NCI-H524 (cell line): ENCODE results near the gene PCDHB15.
"Not testable (repeated sequence)": the region's sequence is repeated elsewhere in the genome, so short reads cannot be mapped to it uniquely, and the experiment has no call there.

Source experiments
- DNase-seq, 2 experiments: peaks; one replicate each; lab custom pipeline; 2025; lab: John Stamatoyannopoulos, UW

PCDHB15 gene

DNA sequence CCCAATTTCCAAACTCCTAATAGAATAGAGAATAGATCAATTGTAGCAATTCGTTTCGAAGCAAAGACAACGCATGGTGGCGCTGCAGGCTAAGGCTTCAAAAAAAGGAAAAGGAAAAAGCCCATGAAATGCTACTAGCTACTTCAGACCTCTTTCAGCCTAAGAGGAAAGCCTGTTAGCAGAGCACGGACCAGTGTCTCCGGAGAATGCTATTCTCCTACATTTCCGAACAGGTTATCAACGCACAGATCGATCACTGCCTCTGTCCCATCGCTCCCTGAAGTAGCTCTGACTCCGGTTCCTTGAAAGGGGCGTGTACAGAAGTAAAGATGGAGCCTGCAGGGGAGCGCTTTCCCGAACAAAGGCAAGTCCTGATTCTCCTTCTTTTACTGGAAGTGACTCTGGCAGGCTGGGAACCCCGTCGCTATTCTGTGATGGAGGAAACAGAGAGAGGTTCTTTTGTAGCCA is at the start of gene PCDHB15:
Gene PCDHB15 (plus strand): TSS at position 146 of the 468 bp plus-strand sequence. CDS start 184 bp downstream, at position 330.
- DNase-seq: no peak

- DNase-seq: no peak
Measured at GRCh38 chr5:141196363-141196762, 48.8 kb upstream of the PCDHB15 start.

GRCh38 chr5:141199359-141200235 is 45.6 kb upstream of the PCDHB15 start, which contains the start of gene PCDHB11:
TSS of gene PCDHB11 (plus strand) at chr5:141199627. CDS start at chr5:141199775, 148 bp downstream.
- DNase-seq: peak in 1 of 2 experiments; percentile 38

- DNase-seq: not testable (repeated sequence)
Measured at GRCh38 chr5:141201126-141201525, 44.1 kb upstream of the PCDHB15 start.

DNA sequence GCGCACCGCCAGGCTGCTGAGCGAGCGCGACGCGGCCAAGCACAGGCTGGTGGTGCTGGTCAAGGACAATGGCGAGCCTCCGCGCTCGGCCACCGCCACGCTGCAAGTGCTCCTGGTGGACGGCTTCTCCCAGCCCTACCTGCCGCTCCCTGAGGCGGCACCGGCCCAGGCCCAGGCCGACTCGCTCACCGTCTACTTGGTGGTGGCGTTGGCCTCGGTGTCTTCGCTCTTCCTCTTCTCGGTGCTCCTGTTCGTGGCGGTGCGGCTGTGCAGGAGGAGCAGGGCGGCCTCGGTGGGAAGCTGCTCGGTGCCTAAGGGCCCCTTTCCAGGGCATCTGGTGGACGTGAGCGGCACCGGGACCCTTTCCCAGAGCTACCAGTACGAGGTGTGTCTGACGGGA is 43.5 kb upstream of the PCDHB15 start:
- DNase-seq: not testable (repeated sequence)

- peak in 1 of 2 experiments; percentile 14 for DNase-seq
Measured at GRCh38 chr5:141208478-141208877, 36.7 kb upstream of the PCDHB15 start, which contains the start of gene PCDHB12. TSS of gene PCDHB12 (plus strand) at chr5:141208719. CDS start at chr5:141208908, 189 bp downstream.

GRCh38 chr5:141210281-141210680 is 34.9 kb upstream of the PCDHB15 start:
- DNase-seq: not testable (repeated sequence)

GRCh38 chr5:141210849-141211248 is 34.3 kb upstream of the PCDHB15 start:
- DNase-seq: not testable (repeated sequence)

DNA sequence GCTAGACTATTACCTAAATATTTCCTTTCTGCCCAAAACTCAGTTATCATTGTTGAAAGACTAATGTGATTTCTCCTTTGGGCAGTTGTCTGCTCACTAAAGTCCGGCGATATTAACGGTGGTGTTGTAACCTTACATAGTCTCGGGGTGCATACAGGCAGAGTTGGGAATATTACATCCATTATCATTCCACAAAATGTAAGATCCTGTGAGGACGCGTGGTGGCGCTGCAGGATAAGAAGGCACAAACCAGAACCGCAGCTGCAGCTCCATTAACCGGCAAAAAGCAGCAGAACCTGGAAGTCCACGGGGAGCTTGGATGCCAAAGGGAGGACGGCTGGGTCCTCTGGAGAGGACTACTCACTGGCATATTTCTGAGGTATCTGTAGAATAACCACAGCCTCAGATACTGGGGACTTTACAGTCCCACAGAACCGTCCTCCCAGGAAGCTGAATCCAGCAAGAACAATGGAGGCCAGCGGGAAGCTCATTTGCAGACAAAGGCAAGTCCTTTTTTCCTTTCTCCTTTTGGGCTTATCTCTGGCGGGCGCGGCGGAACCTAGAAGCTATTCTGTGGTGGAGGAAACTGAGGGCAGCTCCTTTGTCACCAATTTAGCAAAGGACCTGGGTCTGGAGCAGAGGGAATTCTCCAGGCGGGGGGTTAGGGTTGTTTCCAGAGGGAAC is 31.4 kb upstream of the PCDHB15 start, which contains the start of gene PCDHB13:
Gene PCDHB13 (plus strand): TSS at position 264 of the 684 bp plus-strand sequence. CDS start 205 bp downstream, at position 469.
- peak in 1 of 2 experiments; percentile 18 for DNase-seq

GRCh38 chr5:141214583-141214982 is 30.6 kb upstream of the PCDHB15 start:
- not testable (repeated sequence) for DNase-seq

GRCh38 chr5:141215504-141215903 is 29.7 kb upstream of the PCDHB15 start:
- DNase-seq: not testable (repeated sequence)

GRCh38 chr5:141216035-141216434 is 29.2 kb upstream of the PCDHB15 start:
- DNase-seq: not testable (repeated sequence)

DNA sequence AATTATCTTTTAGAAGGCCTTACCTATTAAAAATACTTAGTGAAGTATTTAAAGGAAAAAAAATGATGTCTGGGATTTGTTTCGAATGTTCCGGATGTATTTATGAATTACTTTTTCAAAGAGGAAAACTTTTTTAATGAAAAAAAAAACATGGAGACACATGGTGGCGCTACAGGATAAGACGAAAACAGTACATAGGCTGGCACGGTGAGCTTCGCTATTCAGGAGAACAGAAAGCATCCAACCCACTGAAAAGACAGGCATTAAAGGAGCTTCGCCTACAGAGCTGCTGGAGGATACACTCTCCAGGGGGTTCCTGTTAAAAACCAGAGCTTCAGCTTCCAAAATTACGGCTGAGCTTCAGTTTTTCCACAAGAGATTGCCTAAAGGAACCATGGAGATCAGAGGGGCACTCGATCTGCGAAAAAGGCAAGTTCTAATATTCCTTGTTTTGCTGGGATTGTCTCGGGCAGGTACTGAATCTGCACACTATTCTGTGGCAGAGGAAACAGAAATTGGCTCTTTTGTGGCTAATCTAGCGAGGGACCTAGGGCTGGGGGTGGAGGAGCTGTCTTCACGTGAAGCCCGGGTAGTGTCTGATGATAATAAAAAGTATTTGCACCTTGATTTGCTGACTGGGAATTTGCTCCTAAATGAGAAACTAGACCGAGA is 21.9 kb upstream of the PCDHB15 start, which contains the start of gene PCDHB14:
Gene PCDHB14 (plus strand): TSS at position 232 of the 672 bp plus-strand sequence. CDS start 163 bp downstream, at position 395.
- DNase-seq: peak; percentile 34 to 75

- DNase-seq: not testable (repeated sequence)
Measured at GRCh38 chr5:141224844-141225243, 20.4 kb upstream of the PCDHB15 start.

DNA sequence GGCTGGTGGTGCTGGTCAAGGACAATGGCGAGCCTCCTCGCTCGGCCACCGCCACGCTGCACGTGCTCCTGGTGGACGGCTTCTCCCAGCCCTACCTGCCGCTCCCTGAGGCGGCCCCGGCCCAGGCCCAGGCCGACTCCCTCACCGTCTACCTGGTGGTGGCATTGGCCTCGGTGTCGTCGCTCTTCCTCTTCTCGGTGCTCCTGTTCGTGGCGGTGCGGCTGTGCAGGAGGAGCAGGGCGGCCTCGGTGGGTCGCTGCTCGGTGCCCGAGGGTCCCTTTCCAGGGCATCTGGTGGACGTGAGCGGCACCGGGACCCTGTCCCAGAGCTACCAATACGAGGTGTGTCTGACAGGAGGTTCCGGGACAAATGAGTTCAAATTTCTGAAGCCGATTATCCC is 19.8 kb upstream of the PCDHB15 start:
- not testable (repeated sequence) for DNase-seq

- DNase-seq: no peak
Measured at GRCh38 chr5:141234109-141234667, 11.0 kb upstream of the PCDHB15 start.

GRCh38 chr5:141235922-141236321 is 9.3 kb upstream of the PCDHB15 start:
- not testable (repeated sequence) for DNase-seq

DNA sequence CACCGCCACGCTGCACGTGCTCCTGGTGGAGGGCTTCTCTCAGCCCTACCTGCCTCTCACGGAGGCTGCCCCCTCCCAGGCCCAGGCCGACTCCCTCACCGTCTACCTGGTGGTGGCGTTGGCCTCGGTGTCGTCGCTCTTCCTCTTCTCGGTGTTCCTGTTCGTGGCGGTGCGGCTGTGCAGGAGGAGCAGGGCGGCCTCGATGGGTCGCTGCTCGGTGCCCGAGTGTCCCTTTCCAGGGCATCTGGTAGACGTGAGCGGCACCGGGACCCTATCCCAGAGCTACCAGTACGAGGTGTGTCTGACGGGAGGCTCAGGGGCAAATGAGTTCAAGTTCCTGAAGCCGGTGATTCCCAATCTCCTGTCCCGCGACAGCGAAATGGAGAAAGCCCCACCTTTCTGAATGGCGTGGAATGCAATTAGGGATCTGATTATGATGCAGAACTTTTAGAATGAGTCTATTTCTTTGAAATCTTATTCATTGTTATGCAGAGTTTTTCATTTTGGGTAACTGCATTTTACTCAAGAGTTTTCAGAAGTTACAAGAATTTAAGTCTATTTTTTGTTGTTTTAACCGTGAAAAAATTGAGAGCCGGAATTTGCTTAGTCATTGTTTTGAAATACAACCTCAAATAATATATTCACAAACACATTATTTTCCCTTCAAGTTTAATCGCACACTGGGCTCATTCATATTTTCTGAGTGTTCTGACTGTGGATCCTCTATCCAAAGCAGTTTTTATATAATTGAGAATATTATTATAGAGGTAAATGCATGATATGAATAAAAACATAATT is 8.5 kb upstream of the PCDHB15 start:
- no peak for DNase-seq

DNA sequence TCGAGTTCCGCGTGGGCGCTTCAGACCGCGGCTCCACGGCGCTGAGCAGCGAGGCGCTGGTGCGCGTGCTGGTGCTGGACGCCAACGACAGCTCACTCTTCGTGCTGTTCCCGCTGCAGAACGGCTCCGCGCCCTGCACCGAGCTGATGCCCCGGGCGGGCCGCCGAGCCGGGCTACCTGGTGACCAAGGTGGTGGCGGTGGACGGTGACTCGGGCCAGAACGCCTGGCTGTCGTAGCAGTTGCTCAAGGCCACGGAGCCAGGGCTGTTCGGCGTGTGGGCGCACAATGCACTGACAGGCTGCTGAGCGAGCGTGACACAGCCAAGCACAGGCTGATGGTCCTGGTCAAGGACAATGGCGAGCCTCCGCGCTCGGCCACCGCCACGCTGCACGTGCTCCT is 3.7 kb upstream of the PCDHB15 start:
- DNase-seq: no peak

GRCh38 chr5:141246971-141247370 is 1.8 kb downstream of the PCDHB15 start:
- not testable (repeated sequence) for DNase-seq
